Measurements from ENCODE around the gene HOXA5.

HOXA5 gene

DNA sequence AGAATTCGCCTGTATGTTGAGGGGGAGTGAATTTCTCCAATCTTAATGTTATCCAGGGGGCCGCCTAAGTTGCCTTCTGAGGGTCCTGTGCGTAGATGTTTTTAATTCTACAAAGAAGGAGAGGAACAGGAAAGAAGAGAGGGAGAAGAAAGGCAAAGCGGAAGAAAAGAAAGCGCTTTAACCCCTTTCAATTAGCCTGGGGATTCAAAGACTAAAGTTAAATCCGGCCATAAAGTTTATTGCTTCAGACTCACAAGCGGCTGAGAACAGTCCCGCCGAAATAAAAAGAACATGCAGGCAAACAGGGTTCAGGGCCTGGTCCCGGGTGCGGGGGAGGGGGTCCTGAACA, 4.5 kb downstream of the HOXA5 start:
- no peak overlapping the region for H2AFZ ChIP-seq (ENCODE audit: low read depth)
- no peaks in the 10 kb centered on the region for H3K79me2 ChIP-seq (ENCODE audit: insufficient read depth, low read depth)
- H3K4me2 ChIP-seq = no peak overlapping the region
- no peak overlapping the region for H3K27ac ChIP-seq
- H3K9ac ChIP-seq = no peak overlapping the region
- H3K4me1 ChIP-seq (ENCODE audit: low read depth, poor library complexity, severe bottlenecking) = peaks cover 18% of the 10 kb centered on the region
- H3K27me3 ChIP-seq (ENCODE audit: insufficient read depth, low read depth) = no peaks in the 10 kb centered on the region
- no peaks in the 10 kb centered on the region for H3K36me3 ChIP-seq (ENCODE audit: insufficient read depth)
- no peaks in the 10 kb centered on the region for H4K20me1 ChIP-seq (ENCODE audit: insufficient read depth)
- TF ChIP-seq, protein P1, sequence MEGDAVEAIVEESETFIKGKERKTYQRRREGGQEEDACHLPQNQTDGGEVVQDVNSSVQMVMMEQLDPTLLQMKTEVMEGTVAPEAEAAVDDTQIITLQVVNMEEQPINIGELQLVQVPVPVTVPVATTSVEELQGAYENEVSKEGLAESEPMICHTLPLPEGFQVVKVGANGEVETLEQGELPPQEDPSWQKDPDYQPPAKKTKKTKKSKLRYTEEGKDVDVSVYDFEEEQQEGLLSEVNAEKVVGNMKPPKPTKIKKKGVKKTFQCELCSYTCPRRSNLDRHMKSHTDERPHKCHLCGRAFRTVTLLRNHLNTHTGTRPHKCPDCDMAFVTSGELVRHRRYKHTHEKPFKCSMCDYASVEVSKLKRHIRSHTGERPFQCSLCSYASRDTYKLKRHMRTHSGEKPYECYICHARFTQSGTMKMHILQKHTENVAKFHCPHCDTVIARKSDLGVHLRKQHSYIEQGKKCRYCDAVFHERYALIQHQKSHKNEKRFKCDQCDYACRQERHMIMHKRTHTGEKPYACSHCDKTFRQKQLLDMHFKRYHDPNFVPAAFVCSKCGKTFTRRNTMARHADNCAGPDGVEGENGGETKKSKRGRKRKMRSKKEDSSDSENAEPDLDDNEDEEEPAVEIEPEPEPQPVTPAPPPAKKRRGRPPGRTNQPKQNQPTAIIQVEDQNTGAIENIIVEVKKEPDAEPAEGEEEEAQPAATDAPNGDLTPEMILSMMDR (conservative IDR thresholded peaks at IDR 0.05; ENCODE audit: low read depth, low read length) = no peak
- no peak overlapping the region for H3K4me3 ChIP-seq (IDR thresholded peaks at IDR 0.05; ENCODE audit: insufficient read depth, low read depth, low read length)

DNA sequence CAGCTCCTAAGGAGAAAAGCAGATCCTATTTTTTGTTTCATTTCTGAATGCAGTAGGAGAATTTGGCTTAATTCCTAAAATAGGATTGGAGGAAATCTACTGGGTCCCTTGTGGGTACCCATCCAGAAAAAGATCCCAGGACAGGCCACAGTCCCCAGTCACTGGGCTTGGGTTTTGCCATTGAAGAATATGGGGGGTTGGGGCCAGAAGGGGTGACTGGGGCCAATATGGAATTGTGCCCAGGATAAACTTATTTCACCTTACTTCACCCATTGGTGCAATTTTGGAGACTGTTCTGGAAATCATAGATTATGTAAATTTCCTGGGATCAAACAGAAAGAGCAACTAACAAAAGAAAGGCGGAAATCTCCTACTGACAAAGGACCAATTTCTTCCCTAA, 5.0 kb downstream of the HOXA5 start:
- Histone ChIP-seq H3K36me3 (ENCODE audit: insufficient read depth) (no peaks in the 10 kb centered on the region), H2AFZ (ENCODE audit: low read depth) (no peak overlapping the region), H3K27me3 (ENCODE audit: insufficient read depth, low read depth) (no peaks in the 10 kb centered on the region), H3K4me3 (IDR thresholded peaks at IDR 0.05; ENCODE audit: insufficient read depth, low read depth, low read length) (no peak overlapping the region), H3K4me1 (ENCODE audit: low read depth, poor library complexity, severe bottlenecking) (peaks cover 23% of the 10 kb centered on the region), H3K79me2 (ENCODE audit: insufficient read depth, low read depth) (no peaks in the 10 kb centered on the region), H3K27ac (no peak overlapping the region), H3K9ac (no peak overlapping the region), H4K20me1 (ENCODE audit: insufficient read depth) (no peaks in the 10 kb centered on the region), H3K4me2 (no peak overlapping the region)
- TF ChIP-seq, protein P1 (conservative IDR thresholded peaks at IDR 0.05; ENCODE audit: low read depth, low read length) = no peak

DNA sequence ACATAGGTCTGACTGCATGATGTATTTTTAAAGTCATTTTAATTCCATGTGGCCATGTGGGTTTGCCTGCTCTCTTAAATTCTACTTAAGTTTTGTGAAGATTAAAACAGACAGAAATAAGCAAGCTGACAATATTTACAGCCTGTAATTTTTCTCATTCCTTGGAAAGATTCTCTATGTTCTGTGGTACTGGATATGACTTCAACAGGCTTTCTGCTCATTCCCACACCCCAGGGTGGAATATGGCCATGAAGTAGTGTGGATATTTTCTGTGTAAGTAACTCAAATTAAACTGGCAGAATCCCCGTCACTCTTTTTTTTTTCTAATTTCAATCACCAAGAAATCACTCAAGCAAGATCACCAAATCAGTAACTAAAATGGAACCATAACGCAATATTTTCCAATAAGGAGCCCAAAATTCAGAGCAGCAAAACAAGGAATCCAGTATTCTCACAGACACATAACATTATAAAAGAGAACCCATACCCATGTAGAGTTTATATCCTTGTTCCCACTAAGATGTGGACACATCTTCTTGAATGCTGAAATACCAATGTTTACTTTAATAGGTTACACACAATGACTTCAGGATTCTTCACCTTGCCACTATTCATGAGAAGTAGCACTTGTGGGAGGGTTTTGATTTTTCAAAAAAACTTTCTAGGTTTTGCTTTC, 5.7 kb downstream of the HOXA5 start:
- H3K36me3 ChIP-seq (ENCODE audit: insufficient read depth) = no peaks in the 10 kb centered on the region
- H3K4me1 ChIP-seq (ENCODE audit: low read depth, poor library complexity, severe bottlenecking) = peaks cover 25% of the 10 kb centered on the region
- no peak overlapping the region for H2AFZ ChIP-seq (ENCODE audit: low read depth)
- H3K79me2 ChIP-seq (ENCODE audit: insufficient read depth, low read depth) = no peaks in the 10 kb centered on the region
- no peak overlapping the region for H3K4me2 ChIP-seq
- TF ChIP-seq, protein P1 (conservative IDR thresholded peaks at IDR 0.05; ENCODE audit: low read depth, low read length) = no peak
- H3K27ac ChIP-seq = no peak overlapping the region
- no peak overlapping the region for H3K9ac ChIP-seq
- H3K27me3 ChIP-seq (ENCODE audit: insufficient read depth, low read depth) = no peaks in the 10 kb centered on the region
- no peaks in the 10 kb centered on the region for H4K20me1 ChIP-seq (ENCODE audit: insufficient read depth)
- no peak overlapping the region for H3K4me3 ChIP-seq (IDR thresholded peaks at IDR 0.05; ENCODE audit: insufficient read depth, low read depth, low read length)

DNA sequence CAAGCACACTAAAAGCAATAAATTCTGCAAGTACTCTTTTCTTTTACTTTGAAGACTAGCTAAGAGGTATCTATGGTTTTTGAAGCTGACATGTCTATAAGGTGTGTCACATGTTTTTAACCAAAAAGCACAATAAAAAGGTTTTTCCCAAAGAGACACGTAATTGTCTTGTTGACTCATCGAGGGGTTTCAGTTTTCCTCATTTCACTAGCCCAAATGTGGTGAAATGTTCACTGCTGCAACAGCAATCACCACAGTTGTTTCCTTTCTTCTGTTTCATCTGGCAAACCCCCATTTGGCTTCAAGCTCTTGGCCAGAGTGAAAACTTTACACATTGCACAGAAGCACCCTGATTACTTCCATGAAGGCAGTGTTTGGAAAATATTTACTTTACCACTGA, 9.1 kb downstream of the HOXA5 start:
- Histone ChIP-seq H3K36me3 (ENCODE audit: insufficient read depth) (no peaks in the 10 kb centered on the region), H2AFZ (ENCODE audit: low read depth) (no peak overlapping the region), H3K79me2 (ENCODE audit: insufficient read depth, low read depth) (no peaks in the 10 kb centered on the region; the same call in 1 of the 2 replicates), H3K4me3 (IDR thresholded peaks at IDR 0.05; ENCODE audit: insufficient read depth, low read depth, low read length) (no peak overlapping the region), H3K27me3 (ENCODE audit: insufficient read depth, low read depth) (no peaks in the 10 kb centered on the region), H3K4me1 (ENCODE audit: low read depth, poor library complexity, severe bottlenecking) (peaks cover 34% of the 10 kb centered on the region), H3K27ac (peak overlapping the region; percentile 12; the same call in 1 of the 2 replicates), H3K9ac (no peak overlapping the region), H4K20me1 (ENCODE audit: insufficient read depth) (no peaks in the 10 kb centered on the region), H3K4me2 (peak overlapping the region; percentile 52)
- TF ChIP-seq, protein P1 (conservative IDR thresholded peaks at IDR 0.05; ENCODE audit: low read depth, low read length) = no peak

Measured in KMS-11 (cell line).